GM19397 (cell line): ENCODE measurements around the gene TMX1.

Experiments used
- ATAC-seq: cut with Tn5 transposase; IDR thresholded peaks from one replicate; pipeline ENCODE4 v1.9.1; 2021; ENCODE audit warnings: mild to moderate bottlenecking, moderate library complexity; ENCODE audit not compliant: unreplicated experiment

TMX1 gene

GRCh38 chr14:51293149-51293911 lies 53.3 kb downstream of the TMX1 start:
- ATAC-seq = no peak

GRCh38 chr14:51293912-51294389 lies 53.9 kb downstream of the TMX1 start:
- no peak for ATAC-seq

GRCh38 chr14:51294951-51295525 lies 55.0 kb downstream of the TMX1 start:
- ATAC-seq = no peak

- ATAC-seq = no peak
Observed at GRCh38 chr14:51295646-51296263, 55.7 kb downstream of the TMX1 start.

- no peak for ATAC-seq
Observed at GRCh38 chr14:51297066-51297465, 57.0 kb downstream of the TMX1 start.

- no peak for ATAC-seq
Observed at GRCh38 chr14:51298895-51299294, 58.8 kb downstream of the TMX1 start.

GRCh38 chr14:51302295-51303030 lies 62.4 kb downstream of the TMX1 start:
- no peak for ATAC-seq

GRCh38 chr14:51304438-51304837 lies 64.4 kb downstream of the TMX1 start:
- no peak for ATAC-seq

GRCh38 chr14:51304941-51305340 lies 64.9 kb downstream of the TMX1 start:
- ATAC-seq = no peak

- no peak for ATAC-seq
Observed at GRCh38 chr14:51305751-51306150, 65.7 kb downstream of the TMX1 start.
